Mucosa of descending colon (tissue), 3 donors: ENCODE results near the gene PPP3CA. TPM values are rescaled to one million over a fixed set of nuclear protein-coding genes. Genes with fewer than 3 reads are reported as not detected.

Experiments
- ATAC-seq: fragments of 200-7000 bp; cut with Tn5 transposase; one replicate; pipeline ENCODE4 v1.9.1; 2020; ENCODE audit warnings: mild to moderate bottlenecking, moderate library complexity
- DNase-seq, 3 donors: peaks; one replicate each; pipeline ENCODE4 v3.0.0-alpha.2; 2020
- H3K36me3 ChIP-seq: fragments of 200-600 bp; one replicate; pipeline ENCODE4 v1.8.0; 2021; ENCODE audit warnings: low read depth, mild to moderate bottlenecking
- H3K4me1 ChIP-seq: fragments of 200-600 bp; one replicate; pipeline ENCODE4 v1.8.0; 2021; ENCODE audit warnings: low read depth, mild to moderate bottlenecking
- H3K4me3 ChIP-seq: fragments of 200-600 bp; one replicate; pipeline ENCODE4 v1.8.0; 2021; ENCODE audit warnings: mild to moderate bottlenecking
- H3K9me3 ChIP-seq: fragments of 200-600 bp; one replicate; pipeline ENCODE4 v1.8.0; 2021; ENCODE audit warnings: mild to moderate bottlenecking
- CTCF ChIP-seq: fragments of 200-600 bp; IDR thresholded peaks from one replicate; pipeline ENCODE4 v1.8.0; 2022; ENCODE audit warnings: antibody characterized with exemption, mild to moderate bottlenecking
- intact Hi-C, 2 donors: fragments of 100-400 bp; cut with DNase I in 1 of 2; cut with micrococcal nuclease in 1 of 2; formaldehyde crosslinking; loops; one replicate each; pipeline versions ENCODE4 v1.11.0 to v1.11.1; 2022; cut with DNase I, micrococcal nuclease
- total RNA-seq, 3 donors: library from RNA; stranded (reverse); fragmentation: NEBNext Ultra II Directional in 2 of 3; extraction: Animal tissue kit (Norgen Biotek cat#: 25700) in 2 of 3; gene quantifications; one replicate each; pipeline versions ENCODE4 v1.2.1 to v1.2.4, GENCODE V29; 2021 to 2023
- donor health status: DM: no; HTN: no; CAD: no; lungs with moderate emphysema.
- donor health status: DM: no; HTN: no; CAD: no.
- donor health status: DM: no; HTN: yes; CAD: no.

The PPP3CA gene
- total RNA-seq, 3 donors from 2014 or later, result 38.3 to 47.6 (median 40.4) TPM

- Histone ChIP-seq H3K9me3 (no peaks in the 10 kb centered on the region), H3K4me1 (peaks cover 9% of the 10 kb centered on the region), H3K36me3 (no peaks in the 10 kb centered on the region), H3K4me3 (no peak overlapping the region)
- intact Hi-C loops, result no loop called here
- TF ChIP-seq CTCF, result no peak
- DNase-seq (no peak), ATAC-seq (no peak)
Measured at GRCh38 chr4:101022151-101023024, 324.9 kb downstream of the PPP3CA start.

- peak; percentile 73 for ATAC-seq
- Histone ChIP-seq H3K4me1 (peaks cover 9% of the 10 kb centered on the region), H3K36me3 (no peaks in the 10 kb centered on the region), H3K4me3 (no peak overlapping the region), H3K9me3 (no peaks in the 10 kb centered on the region)
- no peak for DNase-seq
- intact Hi-C loops, result no loop called here
- TF ChIP-seq CTCF, result no peak
Measured at GRCh38 chr4:101020956-101021355, 326.4 kb downstream of the PPP3CA start.

- H3K9me3 ChIP-seq, result no peaks in the 10 kb centered on the region
- H3K4me1 ChIP-seq, result peaks cover 9% of the 10 kb centered on the region
- no peak overlapping the region for H3K4me3 ChIP-seq
- TF ChIP-seq CTCF, result no peak
- DNase-seq, result peak in 1 of 3 donors; percentile 42
- intact Hi-C loops, result no loop called here
- peak; percentile 89 for ATAC-seq
- no peaks in the 10 kb centered on the region for H3K36me3 ChIP-seq
Measured at GRCh38 chr4:101019941-101020401, 327.4 kb downstream of the PPP3CA start.

DNA sequence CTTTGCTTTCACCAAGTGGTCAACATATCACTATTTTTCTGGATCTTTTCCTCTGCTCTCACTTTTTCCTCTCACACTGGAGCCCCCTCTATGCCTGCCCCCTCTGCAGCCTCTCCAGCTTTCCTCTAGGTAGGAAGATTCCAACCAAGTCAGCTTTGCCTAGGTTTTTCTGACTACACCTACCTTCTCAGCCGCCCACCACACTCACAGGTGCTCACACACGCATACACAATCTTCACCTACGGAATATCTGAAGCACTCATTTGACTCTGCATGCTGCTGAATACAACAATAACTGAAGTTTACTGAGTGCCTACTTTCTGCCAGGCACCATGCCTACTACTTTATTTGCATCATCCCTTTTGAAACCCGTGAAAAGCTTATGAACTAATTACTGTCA lies 328.0 kb downstream of the PPP3CA start:
- H3K4me3 ChIP-seq, result no peak overlapping the region
- no peaks in the 10 kb centered on the region for H3K36me3 ChIP-seq
- intact Hi-C loops, result no loop called here
- ATAC-seq (no peak), DNase-seq (no peak)
- TF ChIP-seq CTCF, result no peak
- H3K4me1 ChIP-seq, result peaks cover 9% of the 10 kb centered on the region
- no peaks in the 10 kb centered on the region for H3K9me3 ChIP-seq

DNA sequence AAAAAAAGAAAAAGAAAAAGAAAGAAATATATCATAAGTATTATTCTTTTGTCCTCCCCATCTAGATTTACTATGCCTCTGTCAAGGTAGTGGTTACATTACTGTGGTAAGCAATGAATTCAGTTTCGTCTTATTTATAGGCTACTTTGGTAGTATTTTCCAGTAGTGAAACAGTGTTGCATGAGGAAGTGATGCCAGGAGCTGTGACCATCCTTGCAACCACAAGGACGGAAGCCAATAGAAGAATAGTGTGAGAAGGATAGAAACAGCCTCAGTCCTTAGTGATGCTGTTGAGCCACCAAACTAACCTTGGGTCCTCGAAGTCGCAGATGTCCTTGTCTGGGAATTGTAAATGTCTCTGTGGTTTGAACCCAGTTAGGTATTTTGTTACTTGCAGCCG lies 328.5 kb downstream of the PPP3CA start:
- ATAC-seq (peak; percentile 31), DNase-seq (peak in 1 of 3 donors; percentile 24)
- no peak for TF ChIP-seq CTCF
- Histone ChIP-seq H3K4me3 (no peak overlapping the region), H3K36me3 (no peaks in the 10 kb centered on the region), H3K4me1 (peaks cover 9% of the 10 kb centered on the region), H3K9me3 (no peaks in the 10 kb centered on the region)
- intact Hi-C loops, result no loop called here
